Parathyroid adenoma (tissue), 2 donors: ENCODE data around the gene ART4.
A peak's percentile ranks its signal among the peaks of the same experiment; 100 is the strongest.

Experiments
- H2AFZ ChIP-seq: fragments of 300-600 bp; sonication (generic); one replicate; pipeline ENCODE4 v1.7.0; 2017; ENCODE audit warnings: antibody characterized with exemption, mild to moderate bottlenecking
- H3K27ac ChIP-seq: fragments of 300-600 bp; sonication (generic); one replicate; pipeline ENCODE4 v1.7.0; 2017
- H3K27me3 ChIP-seq: fragments of 300-600 bp; sonication (generic); one replicate; pipeline ENCODE4 v1.7.0; 2017; ENCODE audit warnings: low read length; ENCODE audit not compliant: control insufficient read depth, insufficient read depth
- H3K36me3 ChIP-seq: fragments of 300-600 bp; sonication (generic); one replicate; pipeline ENCODE4 v1.7.0; 2017; ENCODE audit warnings: low read length; ENCODE audit not compliant: control insufficient read depth, insufficient read depth
- H3K4me1 ChIP-seq: fragments of 300-600 bp; sonication (generic); one replicate; pipeline ENCODE4 v1.7.0; 2017; ENCODE audit warnings: control low read depth
- H3K4me2 ChIP-seq: fragments of 300-600 bp; sonication (generic); one replicate; pipeline ENCODE4 v1.7.0; 2017; ENCODE audit warnings: low read length
- H3K4me3 ChIP-seq: fragments of 300-600 bp; sonication (generic); one replicate; pipeline ENCODE4 v1.7.0; 2017; ENCODE audit warnings: low read depth, low read length
- H3K79me2 ChIP-seq: fragments of 300-600 bp; sonication (generic); one replicate; pipeline ENCODE4 v1.7.0; 2017; ENCODE audit warnings: control low read depth
- H3K9ac ChIP-seq: fragments of 300-600 bp; sonication (generic); one replicate; pipeline ENCODE4 v1.7.0; 2017; ENCODE audit warnings: mild to moderate bottlenecking
- H3K9me3 ChIP-seq: fragments of 300-600 bp; sonication (generic); one replicate; pipeline ENCODE4 v1.7.0; 2017; ENCODE audit warnings: low read length; ENCODE audit not compliant: control insufficient read depth
- TF ChIP-seq, protein P1 (sequence below): fragments of 300-600 bp; sonication (generic); IDR thresholded peaks from one replicate; pipeline ENCODE4 v1.7.0; 2017; ENCODE audit warnings: antibody characterized with exemption, mild to moderate bottlenecking
- donor health status: primary hyperparathyroidism.

ART4 gene

DNA sequence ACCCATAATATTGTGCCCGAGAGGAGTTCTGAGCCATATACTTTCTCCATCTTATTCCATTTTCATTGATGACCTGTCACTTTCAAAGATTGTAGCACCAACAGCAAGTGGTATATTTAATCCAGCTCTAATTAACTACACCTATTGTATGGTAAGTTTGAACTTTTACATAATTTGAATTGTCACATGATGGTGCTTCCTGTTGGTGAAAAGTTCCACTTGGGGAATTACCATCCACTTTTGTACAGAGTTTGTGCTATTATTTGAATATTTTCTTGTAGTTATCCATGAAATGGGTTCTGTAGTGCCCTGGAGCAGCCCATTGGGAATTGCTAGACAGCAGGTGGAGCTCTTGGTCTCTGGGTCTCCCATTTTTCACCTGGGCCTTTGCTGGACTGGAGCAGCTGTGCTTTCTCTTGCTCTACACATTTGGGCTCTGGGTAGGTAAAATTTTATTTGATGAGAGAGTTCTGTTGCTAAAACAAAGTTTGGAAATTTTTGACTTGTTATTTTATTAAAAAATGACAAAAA is 32.3 kb downstream of the ART4 start:
- Histone ChIP-seq H3K4me3 (no peak overlapping the region), H3K79me2 (no peaks in the 10 kb centered on the region), H2AFZ (no peak overlapping the region), H3K36me3 (no peaks in the 10 kb centered on the region), H3K9ac (no peak overlapping the region), H3K27ac (no peak overlapping the region), H3K27me3 (no peaks in the 10 kb centered on the region), H3K4me2 (no peak overlapping the region), H3K9me3 (no peaks in the 10 kb centered on the region), H3K4me1 (no peaks in the 10 kb centered on the region)
- TF ChIP-seq, protein P1, sequence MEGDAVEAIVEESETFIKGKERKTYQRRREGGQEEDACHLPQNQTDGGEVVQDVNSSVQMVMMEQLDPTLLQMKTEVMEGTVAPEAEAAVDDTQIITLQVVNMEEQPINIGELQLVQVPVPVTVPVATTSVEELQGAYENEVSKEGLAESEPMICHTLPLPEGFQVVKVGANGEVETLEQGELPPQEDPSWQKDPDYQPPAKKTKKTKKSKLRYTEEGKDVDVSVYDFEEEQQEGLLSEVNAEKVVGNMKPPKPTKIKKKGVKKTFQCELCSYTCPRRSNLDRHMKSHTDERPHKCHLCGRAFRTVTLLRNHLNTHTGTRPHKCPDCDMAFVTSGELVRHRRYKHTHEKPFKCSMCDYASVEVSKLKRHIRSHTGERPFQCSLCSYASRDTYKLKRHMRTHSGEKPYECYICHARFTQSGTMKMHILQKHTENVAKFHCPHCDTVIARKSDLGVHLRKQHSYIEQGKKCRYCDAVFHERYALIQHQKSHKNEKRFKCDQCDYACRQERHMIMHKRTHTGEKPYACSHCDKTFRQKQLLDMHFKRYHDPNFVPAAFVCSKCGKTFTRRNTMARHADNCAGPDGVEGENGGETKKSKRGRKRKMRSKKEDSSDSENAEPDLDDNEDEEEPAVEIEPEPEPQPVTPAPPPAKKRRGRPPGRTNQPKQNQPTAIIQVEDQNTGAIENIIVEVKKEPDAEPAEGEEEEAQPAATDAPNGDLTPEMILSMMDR: no peak

DNA sequence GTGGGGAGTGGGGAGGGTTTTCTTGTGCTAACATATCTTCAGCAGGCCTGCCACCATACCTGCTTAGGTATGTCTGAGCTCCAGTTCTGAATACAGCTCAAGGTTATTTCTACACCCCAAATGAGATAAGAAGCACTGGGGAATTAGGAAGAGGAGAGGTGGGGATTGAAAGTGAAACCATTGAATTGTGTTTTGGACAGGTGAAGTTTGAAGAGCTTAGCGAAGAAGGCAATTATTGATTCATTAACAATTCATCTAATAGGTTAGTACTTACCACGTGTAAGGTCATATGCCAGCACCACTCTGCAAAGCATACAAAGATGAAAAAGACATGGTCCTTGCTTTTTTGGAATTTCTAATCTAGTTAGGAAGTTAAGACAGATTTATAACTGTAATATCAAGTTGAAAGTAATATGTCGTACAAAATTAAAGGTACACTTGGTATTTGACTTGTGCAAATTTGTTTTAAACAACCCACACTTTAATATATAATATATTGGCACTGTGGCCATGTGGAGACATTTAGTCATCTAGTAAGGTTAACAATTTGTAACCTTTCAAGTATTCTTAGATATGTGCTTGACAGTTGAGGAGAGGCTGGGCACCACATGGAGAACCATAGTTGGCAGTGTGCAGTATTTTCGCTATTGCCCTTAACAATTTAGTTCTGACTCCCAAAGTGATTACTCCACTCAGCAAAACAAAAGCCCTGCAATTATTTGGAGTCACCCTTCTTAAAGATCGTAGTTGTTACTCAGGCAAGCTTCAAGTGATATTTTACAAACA is 33.0 kb downstream of the ART4 start:
- no peaks in the 10 kb centered on the region for H3K79me2 ChIP-seq
- no peak overlapping the region for H3K27ac ChIP-seq
- no peaks in the 10 kb centered on the region for H3K4me1 ChIP-seq
- no peaks in the 10 kb centered on the region for H3K27me3 ChIP-seq
- H2AFZ ChIP-seq: no peak overlapping the region
- H3K9me3 ChIP-seq: no peaks in the 10 kb centered on the region
- H3K36me3 ChIP-seq: no peaks in the 10 kb centered on the region
- no peak overlapping the region for H3K4me3 ChIP-seq
- no peak overlapping the region for H3K4me2 ChIP-seq
- no peak overlapping the region for H3K9ac ChIP-seq
- TF ChIP-seq, protein P1: no peak

DNA sequence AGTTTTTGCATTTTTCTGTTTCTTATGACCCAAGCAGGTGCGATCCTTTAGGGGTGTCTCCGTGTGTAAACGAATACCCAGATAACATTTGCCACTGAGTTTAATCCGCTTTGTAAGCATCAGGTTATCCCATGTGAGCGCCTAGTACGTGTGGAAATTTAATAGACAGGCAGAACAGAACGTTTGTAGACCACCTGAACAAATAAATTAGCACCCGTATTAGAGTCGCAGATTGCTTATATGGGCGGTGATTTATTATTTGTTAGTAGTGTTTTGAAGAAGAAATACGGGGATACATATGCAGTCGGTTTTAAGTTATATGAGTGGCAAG is 39.5 kb downstream of the ART4 start:
- Histone ChIP-seq H2AFZ (peak overlapping the region; percentile 84), H3K4me1 (peaks cover 3% of the 10 kb centered on the region), H3K4me3 (peak overlapping the region; percentile 98), H3K27ac (peak overlapping the region; percentile 73), H3K79me2 (peaks cover 18% of the 10 kb centered on the region), H3K36me3 (no peaks in the 10 kb centered on the region), H3K9ac (no peak overlapping the region), H3K27me3 (no peaks in the 10 kb centered on the region), H3K9me3 (no peaks in the 10 kb centered on the region), H3K4me2 (peak overlapping the region; percentile 83)
- TF ChIP-seq, protein P1: no peak

DNA sequence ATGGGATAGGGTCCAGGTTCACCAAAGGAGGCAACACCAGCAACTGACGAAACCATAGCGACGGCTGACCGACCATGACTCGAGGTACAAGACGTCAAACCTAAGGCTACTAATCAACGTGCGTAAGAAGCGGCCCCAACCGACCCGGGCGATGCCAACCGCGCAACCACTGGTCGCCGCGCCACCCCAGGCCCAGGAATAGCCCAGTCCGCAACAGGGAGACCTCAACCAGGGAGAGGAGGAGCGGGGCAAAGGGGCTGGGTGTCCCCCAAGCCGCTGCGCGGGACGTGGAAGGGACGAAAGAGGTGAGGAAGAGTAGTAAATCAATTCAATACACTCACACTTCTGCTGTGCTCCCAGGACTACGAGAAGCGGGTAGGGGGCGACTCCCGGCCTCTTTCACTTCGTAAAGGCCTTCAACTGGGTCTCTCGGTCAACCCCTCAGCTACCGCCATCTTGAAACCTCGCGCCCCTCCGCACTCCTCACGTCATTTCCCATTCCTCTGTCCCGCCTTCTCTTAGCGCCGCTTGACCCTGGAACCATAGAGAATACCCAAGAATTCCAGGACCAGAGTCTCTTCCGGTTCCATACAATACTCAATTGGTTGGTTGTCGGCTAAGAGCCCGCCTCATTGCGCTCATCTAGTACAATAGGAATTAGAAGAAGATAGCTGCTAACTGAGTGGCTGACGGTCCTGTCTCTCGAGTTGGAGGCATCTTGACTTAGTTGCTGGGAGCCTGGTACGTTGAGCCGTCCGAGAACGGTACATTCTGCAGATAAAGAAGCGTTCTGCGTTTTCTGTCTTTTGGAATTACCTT is 40.1 kb downstream of the ART4 start, which contains the start of the genes C12orf60 and WBP11:
Gene C12orf60 (plus strand): TSS at position 660 of the 819 bp plus-strand sequence. CDS start 19,266 bp downstream, outside the sequence.
Gene WBP11 (minus strand): TSS at position 468 of the 819 bp plus-strand sequence. CDS start 2,095 bp downstream, outside the sequence.
- no peaks in the 10 kb centered on the region for H3K27me3 ChIP-seq
- no peaks in the 10 kb centered on the region for H3K36me3 ChIP-seq
- H3K4me2 ChIP-seq: peak within 1 kb of the TSS; percentile 91
- peak within 1 kb of the TSS; percentile 98 for H3K4me3 ChIP-seq
- peak within 1 kb of the TSS; percentile 84 for H2AFZ ChIP-seq
- peak within 1 kb of the TSS; percentile 9 for H3K9ac ChIP-seq
- H3K9me3 ChIP-seq: no peaks in the 10 kb centered on the region
- H3K27ac ChIP-seq: peak within 1 kb of the TSS; percentile 73
- peaks cover 3% of the 10 kb centered on the region for H3K4me1 ChIP-seq
- peaks cover 18% of the 10 kb centered on the region for H3K79me2 ChIP-seq
- TF ChIP-seq, protein P1: no peak
